Mucosa of rectum (tissue), 2 donors: ENCODE measurements around the gene SESN1.

Experiments used
- H3K27ac ChIP-seq, 2 donors: one replicate each; pipeline ENCODE4 v1.7.0; 2013; ENCODE audit warnings: inconsistent platforms in 2 of 2, low read depth in 2 of 2, low read length in 2 of 2
- H3K27me3 ChIP-seq, 2 donors: one replicate each; pipeline ENCODE4 v1.7.0; 2013; ENCODE audit warnings: low read length in 2 of 2; ENCODE audit not compliant: control insufficient read depth in 2 of 2, insufficient read depth in 2 of 2
- H3K36me3 ChIP-seq, 2 donors: one replicate each; pipeline ENCODE4 v1.7.0; 2013; ENCODE audit warnings: low read length in 2 of 2; ENCODE audit not compliant: control insufficient read depth in 2 of 2, insufficient read depth in 2 of 2
- H3K4me1 ChIP-seq, 2 donors: one replicate each; pipeline ENCODE4 v1.7.0; 2013; ENCODE audit warnings: low read length in 2 of 2, mild to moderate bottlenecking in 1 of 2; ENCODE audit not compliant: control insufficient read depth in 2 of 2, insufficient read depth in 2 of 2
- H3K4me3 ChIP-seq, 2 donors: one replicate each; pipeline ENCODE4 v1.7.0; 2013; ENCODE audit warnings: low read length in 2 of 2
- H3K9ac ChIP-seq, 2 donors: one replicate each; pipeline ENCODE4 v1.7.0; 2013; ENCODE audit warnings: low read length in 2 of 2, low read depth in 1 of 2, mild to moderate bottlenecking in 1 of 2
- H3K9me3 ChIP-seq, 2 donors: one replicate each; pipeline ENCODE4 v1.7.0; 2013; ENCODE audit warnings: low read length in 2 of 2; ENCODE audit not compliant: control insufficient read depth in 2 of 2
- donor health status: healthy.
- donor health status: Normal muscosa, but diverticular disease.

The SESN1 gene

DNA sequence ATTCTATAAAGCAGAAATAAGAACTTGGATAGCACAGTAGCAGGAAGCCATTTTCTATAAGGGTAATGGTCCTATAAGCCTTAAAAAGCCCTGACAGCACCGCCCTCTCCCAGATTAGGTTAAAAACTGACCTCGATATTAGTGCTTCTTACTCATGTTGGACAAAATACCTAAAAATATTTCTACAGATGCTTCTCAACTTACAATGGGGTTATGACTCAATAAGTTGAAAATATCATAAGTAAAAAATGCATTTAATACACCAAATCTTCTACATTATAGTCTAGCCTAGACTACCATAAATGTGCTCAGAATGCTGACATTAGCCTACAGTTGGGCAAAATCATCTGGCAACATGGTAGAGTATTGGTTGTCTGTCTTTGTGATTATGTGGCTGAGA lies 70.3 kb downstream of the SESN1 start:
- Histone ChIP-seq H3K27ac (no peak overlapping the region), H3K27me3 (no peaks in the 10 kb centered on the region), H3K4me1 (no peaks in the 10 kb centered on the region), H3K9me3 (no peaks in the 10 kb centered on the region), H3K9ac (no peak overlapping the region), H3K4me3 (no peak overlapping the region), H3K36me3 (no peaks in the 10 kb centered on the region)

- Histone ChIP-seq H3K27me3 (no peaks in the 10 kb centered on the region), H3K36me3 (no peaks in the 10 kb centered on the region), H3K27ac (no peak overlapping the region), H3K4me1 (no peaks in the 10 kb centered on the region), H3K9ac (no peak overlapping the region), H3K4me3 (no peak overlapping the region), H3K9me3 (no peaks in the 10 kb centered on the region)
Measured at GRCh38 chr6:109023356-109023925, 71.2 kb downstream of the SESN1 start.

- Histone ChIP-seq H3K4me3 (no peak overlapping the region), H3K27ac (no peak overlapping the region), H3K4me1 (no peaks in the 10 kb centered on the region), H3K9me3 (no peaks in the 10 kb centered on the region), H3K9ac (no peak overlapping the region), H3K36me3 (no peaks in the 10 kb centered on the region), H3K27me3 (no peaks in the 10 kb centered on the region)
Measured at GRCh38 chr6:109021870-109022269, 72.8 kb downstream of the SESN1 start.

- Histone ChIP-seq H3K4me3 (no peak overlapping the region), H3K27me3 (no peaks in the 10 kb centered on the region), H3K9me3 (no peaks in the 10 kb centered on the region), H3K36me3 (no peaks in the 10 kb centered on the region), H3K4me1 (no peaks in the 10 kb centered on the region), H3K27ac (no peak overlapping the region), H3K9ac (no peak overlapping the region)
Measured at GRCh38 chr6:109019911-109020310, 74.7 kb downstream of the SESN1 start.

GRCh38 chr6:109015176-109015575 lies 79.5 kb downstream of the SESN1 start:
- Histone ChIP-seq H3K27me3 (no peaks in the 10 kb centered on the region), H3K9me3 (no peaks in the 10 kb centered on the region), H3K36me3 (no peaks in the 10 kb centered on the region), H3K27ac (peak overlapping the region in 1 of 2 donors; percentile 26), H3K9ac (no peak overlapping the region), H3K4me1 (peaks cover 8% of the 10 kb centered on the region in 2 donors), H3K4me3 (no peak overlapping the region)

GRCh38 chr6:109014606-109015005 lies 80.0 kb downstream of the SESN1 start:
- H3K4me1 ChIP-seq = peaks cover 8 to 10% of the 10 kb centered on the region in 2 donors

DNA sequence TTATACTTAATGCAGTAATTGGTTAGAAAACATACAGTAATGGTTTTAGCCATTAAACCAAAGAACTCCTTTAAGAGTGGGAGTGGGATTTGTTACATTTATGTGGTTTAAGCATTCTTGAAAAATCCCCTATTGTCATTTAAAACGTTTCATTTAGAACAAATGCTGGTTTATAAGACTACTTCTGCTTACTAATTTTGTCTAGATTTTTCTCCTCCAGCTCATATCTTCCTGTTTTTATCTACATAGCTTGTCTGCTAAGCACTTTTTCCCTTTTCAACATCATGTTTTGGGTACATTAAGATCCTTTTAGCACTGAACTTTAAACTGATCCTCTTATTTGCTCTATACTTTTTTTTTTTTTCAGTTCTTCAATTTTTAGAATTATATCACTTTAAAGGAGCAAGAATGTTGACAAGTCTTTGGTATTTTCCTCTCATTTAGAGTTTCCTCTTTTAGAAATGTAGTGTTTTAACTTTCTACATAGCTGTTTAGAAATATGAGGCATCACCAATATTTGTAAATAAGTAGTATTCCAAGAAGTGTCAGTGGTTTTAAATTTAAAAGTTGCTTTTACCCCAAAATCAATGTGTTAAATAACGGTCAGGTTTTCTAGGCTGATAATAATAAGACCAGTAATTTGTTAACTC lies 80.9 kb downstream of the SESN1 start:
- Histone ChIP-seq H3K27ac (peak overlapping the region; percentile 57), H3K4me3 (no peak overlapping the region)

More at GRCh38 chr6:109014606-109015005, 80.0 kb downstream of the SESN1 start:
- peak overlapping the region in 1 of 2 donors; percentile 26 for H3K27ac ChIP-seq
- no peaks in the 10 kb centered on the region for H3K27me3 ChIP-seq
- no peaks in the 10 kb centered on the region for H3K9me3 ChIP-seq
- H3K9ac ChIP-seq = no peak overlapping the region
- H3K4me3 ChIP-seq = no peak overlapping the region
- no peaks in the 10 kb centered on the region for H3K36me3 ChIP-seq

GRCh38 chr6:109010705-109011102 lies 83.9 kb downstream of the SESN1 start:
- peak overlapping the region; percentile 96 for H3K27ac ChIP-seq
- H3K27me3 ChIP-seq = no peaks in the 10 kb centered on the region
- H3K36me3 ChIP-seq = no peaks in the 10 kb centered on the region
- peaks cover 15 to 20% of the 10 kb centered on the region in 2 donors for H3K4me1 ChIP-seq
- peak overlapping the region; percentile 96 to 97 for H3K9ac ChIP-seq
- H3K9me3 ChIP-seq = no peaks in the 10 kb centered on the region
- peak overlapping the region; percentile 93 to 96 for H3K4me3 ChIP-seq

More for the DNA sequence above, 80.9 kb downstream of the SESN1 start:
- Histone ChIP-seq H3K36me3 (no peaks in the 10 kb centered on the region), H3K4me1 (peaks cover 9 to 11% of the 10 kb centered on the region in 2 donors), H3K9ac (no peak overlapping the region), H3K27me3 (no peaks in the 10 kb centered on the region), H3K9me3 (no peaks in the 10 kb centered on the region)

- Histone ChIP-seq H3K27ac (peak overlapping the region; percentile 96), H3K4me1 (peaks cover 15 to 20% of the 10 kb centered on the region in 2 donors), H3K9me3 (no peaks in the 10 kb centered on the region), H3K9ac (peak overlapping the region; percentile 96 to 97), H3K27me3 (no peaks in the 10 kb centered on the region), H3K36me3 (no peaks in the 10 kb centered on the region), H3K4me3 (peak overlapping the region; percentile 93 to 96)
Measured at GRCh38 chr6:109009962-109010704, 84.5 kb downstream of the SESN1 start.
